GM18870 (cell line): ENCODE results near the gene DLK1.

Experiments used
- ATAC-seq: cut with Tn5 transposase; IDR thresholded peaks from one replicate; pipeline ENCODE4 v1.9.1; 2021; ENCODE audit warnings: moderate library complexity; ENCODE audit not compliant: unreplicated experiment

The DLK1 gene

GRCh38 chr14:100775351-100775830 lies 48.7 kb downstream of the DLK1 start:
- ATAC-seq: no peak

DNA sequence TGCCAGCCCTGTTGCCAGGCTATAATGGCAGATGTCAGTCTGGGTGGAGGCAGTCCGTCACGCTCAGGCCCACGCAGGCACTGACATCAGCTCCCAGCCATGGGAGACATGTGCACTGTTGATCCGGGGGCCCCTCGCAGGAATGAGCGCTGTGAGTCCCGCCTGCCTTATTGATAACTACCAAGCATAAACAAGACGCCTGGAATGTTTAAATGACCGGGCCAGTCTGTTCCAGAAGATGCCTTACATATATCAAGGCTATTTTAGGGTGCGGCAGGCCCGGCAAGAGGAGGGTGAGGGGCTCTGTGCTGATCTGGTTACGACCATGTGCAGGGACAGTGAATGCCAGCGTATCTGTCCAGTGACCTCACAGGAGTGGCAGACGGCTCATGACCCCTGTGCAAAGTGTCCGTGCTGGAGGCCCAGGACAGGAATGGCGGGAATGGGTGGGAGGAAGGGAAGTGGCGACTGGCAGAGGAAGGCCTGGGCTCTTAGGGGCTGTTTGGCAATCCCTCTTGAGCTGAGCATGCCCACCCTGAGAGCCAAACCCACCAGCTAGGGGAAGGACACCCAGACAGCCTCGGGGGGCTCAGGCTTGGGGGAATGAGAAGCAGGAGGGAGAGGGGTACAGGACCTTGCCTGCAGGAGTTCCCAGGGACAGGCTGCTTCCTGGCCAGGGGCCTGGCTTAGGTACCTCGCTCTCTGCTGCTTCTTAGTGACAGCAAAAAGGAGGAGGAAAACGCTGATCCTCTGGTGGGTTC lies 49.3 kb downstream of the DLK1 start:
- no peak for ATAC-seq

- no peak for ATAC-seq
These were observed 50.1 kb downstream of the DLK1 start for GRCh38 chr14:100776681-100777365.

DNA sequence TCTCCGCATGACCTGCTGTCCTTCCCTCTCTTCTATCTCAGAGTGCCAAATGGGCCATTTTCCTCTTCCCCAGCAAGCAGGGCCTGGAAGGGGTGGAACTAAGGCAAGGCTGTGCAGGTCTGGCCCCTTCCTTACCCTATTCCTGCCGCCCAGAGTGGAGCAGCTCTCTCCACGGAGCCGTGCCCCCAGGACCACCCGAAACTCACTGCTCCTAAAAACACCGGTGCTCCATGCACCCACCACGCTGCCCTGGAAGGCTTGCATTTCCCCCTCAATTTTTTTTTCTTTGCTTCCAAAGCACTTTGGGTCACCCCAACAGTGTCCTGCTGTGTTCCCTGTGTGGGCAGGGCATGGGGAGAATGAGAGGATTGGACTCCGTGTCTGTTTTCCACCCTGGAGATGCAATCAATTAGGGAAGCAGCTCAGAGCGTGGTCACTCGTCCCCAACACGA lies 50.7 kb downstream of the DLK1 start:
- ATAC-seq: no peak

- no peak for ATAC-seq
These were observed 51.3 kb downstream of the DLK1 start for GRCh38 chr14:100777818-100778525.

DNA sequence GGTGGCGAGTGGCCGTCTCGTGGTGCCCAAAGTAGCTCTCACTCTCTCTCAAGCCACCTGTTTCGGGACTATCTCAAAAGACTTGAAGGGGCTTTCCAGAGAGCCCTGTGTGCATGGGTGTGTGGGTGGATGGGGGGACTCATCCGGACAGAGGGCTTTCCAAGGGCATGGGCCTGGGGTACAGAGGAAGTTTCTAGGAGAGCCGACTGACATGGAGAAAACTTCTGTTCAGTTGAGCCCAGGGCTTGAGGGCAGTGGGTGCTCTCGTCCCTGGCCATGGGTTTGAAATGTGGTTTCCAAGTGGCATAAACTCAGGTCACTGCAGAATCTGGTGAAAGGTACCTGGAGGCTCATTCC lies 51.8 kb downstream of the DLK1 start:
- no peak for ATAC-seq

DNA sequence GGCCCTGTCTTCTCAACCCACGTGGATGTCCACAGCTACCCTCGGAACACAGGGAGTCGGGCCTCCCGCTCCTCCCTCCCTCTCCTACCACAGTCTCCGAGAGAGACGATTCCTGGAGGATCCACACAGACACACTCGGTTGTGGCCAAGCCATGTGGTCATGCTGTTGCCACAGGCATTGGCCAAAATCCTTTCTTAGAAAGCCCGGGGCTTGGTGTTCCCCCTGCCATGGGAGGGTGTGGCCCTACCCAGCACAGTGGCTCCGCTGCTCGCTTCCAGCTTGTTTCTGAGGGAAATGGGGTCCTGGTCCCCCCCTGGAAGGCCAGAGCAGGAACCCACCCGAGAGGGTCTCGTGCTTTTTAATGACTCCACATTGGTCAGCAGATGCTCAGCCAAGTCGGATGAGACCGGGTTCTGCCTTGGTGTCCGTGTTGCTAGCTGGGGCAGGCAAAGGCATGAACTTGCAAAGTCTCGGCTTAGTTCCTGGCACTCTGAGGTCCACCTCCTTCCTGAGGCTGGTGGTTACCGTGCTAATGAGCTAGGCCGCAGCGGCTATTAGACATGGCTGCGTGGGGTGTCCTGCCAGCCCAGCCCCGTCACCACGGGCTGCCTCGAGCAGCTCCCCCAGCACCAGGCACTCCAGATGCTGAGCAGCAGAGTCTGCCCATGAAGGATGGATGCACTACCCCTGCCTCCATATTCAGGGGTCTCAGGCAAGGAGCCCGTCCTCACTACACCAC lies 52.4 kb downstream of the DLK1 start:
- no peak for ATAC-seq

- ATAC-seq: no peak
These were observed 53.0 kb downstream of the DLK1 start for GRCh38 chr14:100779691-100780080.

GRCh38 chr14:100780246-100780645 lies 53.6 kb downstream of the DLK1 start:
- ATAC-seq: no peak

DNA sequence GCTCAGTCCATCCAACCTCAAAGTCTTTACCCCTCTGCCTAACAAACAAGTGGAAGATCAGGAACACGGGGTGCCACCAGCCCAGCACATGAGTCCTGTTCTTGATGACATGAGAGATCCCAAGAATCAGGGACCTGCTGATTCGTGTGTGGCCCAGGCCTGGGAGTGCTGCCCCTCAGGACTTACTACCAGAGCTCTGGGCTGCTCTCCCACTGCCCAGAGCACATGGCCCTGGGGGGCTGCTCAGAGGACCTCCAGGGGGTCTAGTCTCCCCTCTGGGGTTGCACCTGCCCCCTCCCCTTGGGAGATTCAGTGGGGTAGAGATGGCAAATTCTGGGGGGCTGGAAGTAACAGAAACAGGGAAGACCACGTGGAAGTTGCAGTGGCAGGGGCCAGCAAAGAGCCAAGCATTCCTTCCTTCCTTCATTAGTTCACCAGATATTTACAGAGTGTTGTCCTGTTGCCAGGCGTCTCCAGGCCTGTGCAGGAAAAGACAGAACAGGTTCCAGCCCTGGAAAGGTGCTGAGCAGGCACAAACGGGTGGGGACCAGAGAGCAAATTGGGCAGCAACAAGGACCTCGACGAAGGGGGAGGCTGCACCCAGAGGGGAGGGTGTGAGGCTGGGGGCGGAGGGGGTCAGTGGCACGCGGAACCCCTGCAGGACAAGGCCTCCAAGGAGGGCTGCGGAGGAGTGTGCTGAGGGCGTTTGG lies 54.1 kb downstream of the DLK1 start:
- no peak for ATAC-seq

GRCh38 chr14:100781952-100782351 lies 55.3 kb downstream of the DLK1 start:
- ATAC-seq: no peak

GRCh38 chr14:100782516-100783320 lies 56.0 kb downstream of the DLK1 start:
- no peak for ATAC-seq

GRCh38 chr14:100783630-100784370 lies 57.1 kb downstream of the DLK1 start:
- ATAC-seq: no peak

DNA sequence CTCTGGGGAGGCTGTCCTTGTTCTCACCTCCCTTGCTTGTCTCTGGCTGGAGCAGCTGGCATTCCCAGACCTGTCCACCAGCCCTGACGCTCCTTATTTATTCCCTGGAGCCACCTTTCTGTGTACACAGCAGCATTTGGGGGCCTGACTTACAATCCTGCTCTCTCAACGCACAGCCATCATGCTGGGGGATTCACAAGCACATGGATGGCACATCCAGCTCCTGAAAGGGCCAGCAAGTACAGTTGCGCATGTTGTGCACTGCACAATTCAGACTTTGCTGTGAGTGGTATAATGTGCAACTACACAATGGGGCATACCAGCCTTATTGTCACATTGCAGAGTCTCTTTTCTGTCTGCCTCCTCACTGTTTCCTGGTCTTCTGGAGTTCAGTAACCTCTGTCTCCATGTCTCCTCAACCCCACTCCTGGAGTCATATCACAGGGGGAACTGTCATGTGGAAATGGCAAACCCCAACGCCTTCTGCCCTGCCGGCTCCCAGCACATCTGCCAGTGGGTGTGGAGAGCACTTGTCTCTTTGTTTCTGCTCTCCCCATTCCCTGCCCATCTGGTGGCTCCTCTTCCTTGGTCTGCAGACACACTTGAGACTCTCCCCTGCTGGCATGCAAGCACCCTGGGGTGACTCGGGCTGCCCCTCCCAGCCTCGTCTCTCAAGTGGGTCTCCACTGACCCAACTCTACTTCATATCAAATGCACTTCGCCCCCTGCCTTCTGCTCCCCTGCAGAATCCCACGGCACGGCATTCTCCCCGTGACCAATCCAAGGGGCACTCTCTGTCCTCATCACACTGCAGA lies 58.0 kb downstream of the DLK1 start:
- ATAC-seq: no peak

DNA sequence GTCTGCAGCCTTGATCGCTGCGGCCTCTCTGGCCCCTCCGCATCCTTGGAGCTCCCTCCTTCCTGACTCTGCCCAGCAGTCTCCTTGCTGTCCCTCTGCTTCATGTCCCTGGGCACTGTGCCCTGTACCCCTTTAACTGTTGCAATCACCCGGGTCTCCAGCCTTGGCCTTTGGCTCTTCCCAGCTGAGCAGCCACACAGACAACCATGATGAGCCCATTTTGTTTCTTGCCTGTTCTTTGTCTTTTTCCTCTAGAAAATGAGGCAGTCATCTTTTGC lies 58.6 kb downstream of the DLK1 start:
- no peak for ATAC-seq

DNA sequence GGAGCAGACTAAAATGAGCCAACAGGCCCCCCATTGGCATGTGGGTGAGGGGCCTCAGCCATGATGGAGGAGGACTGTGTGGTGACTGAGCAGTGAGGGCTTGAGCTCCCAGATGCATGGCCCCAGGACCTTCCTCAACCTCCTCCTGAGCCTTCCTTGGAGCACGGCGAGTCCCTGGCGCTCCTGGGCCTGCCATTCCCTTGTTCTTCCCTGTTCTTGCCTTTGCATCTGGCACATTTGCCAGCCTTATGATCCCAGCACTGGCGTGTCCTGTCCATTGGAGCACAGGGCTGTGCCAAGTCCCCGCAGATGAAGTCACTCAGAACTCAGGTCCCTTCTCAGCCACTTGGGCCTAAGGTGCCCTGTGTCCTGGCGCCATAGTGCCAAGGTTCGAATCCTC lies 58.9 kb downstream of the DLK1 start:
- no peak for ATAC-seq

GRCh38 chr14:100786131-100786530 lies 59.4 kb downstream of the DLK1 start:
- no peak for ATAC-seq

DNA sequence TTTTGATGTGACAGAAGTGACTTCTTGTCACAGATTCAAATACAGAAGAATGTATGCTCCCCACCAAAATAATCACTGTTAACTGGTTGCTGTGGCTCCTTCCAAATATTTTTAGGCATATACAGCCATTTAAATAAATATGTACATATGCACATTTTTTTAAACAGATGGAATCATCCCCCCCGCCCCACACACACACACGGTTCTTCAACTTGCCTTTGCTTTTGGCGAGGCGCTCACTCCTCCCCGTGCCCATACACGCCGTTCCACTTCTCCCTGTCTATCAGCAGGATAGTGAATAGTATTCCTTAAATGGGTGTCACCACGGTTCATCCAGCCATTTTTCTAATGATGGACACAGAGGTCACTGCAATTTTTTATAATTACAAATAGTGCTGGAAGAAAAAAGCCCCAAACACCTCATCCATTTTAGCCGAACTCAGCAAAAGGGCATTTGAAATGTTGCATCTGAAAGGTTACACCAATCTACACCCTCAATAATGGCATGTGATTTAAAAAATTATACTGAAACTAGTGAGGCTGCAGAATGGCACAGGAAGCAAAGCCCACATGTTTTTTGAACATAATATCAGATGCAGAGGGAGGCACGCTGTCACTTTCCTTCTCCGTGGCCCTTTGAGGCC lies 60.0 kb downstream of the DLK1 start:
- no peak for ATAC-seq
